Gastrocnemius medialis (tissue), 4 donors: ENCODE results near the gene CNPY4.

Experiments used
- POLR2A ChIP-seq, 2 donors: fragments of 450-650 bp; IDR thresholded peaks; one replicate each; pipeline ENCODE4 v1.6.1; 2017; ENCODE audit warnings: antibody characterized with exemption in 2 of 2, mild to moderate bottlenecking in 2 of 2, moderate library complexity in 2 of 2
- TF ChIP-seq, protein P1 (sequence below), 5 experiments: fragments of 450-650 bp in 3 of 5; fragments of 200-600 bp in 2 of 5; sonication (generic) in 2 of 5; IDR thresholded peaks in 4 of 5; conservative IDR thresholded peaks in 1 of 5; 1 replicate in 4 of 5; 2 replicates in 1 of 5; pipeline ENCODE4 v1.5.1; 2016 to 2019; ENCODE audit warnings: antibody characterized with exemption in 5 of 5, mild to moderate bottlenecking in 3 of 5, moderate library complexity in 3 of 5

DNA sequence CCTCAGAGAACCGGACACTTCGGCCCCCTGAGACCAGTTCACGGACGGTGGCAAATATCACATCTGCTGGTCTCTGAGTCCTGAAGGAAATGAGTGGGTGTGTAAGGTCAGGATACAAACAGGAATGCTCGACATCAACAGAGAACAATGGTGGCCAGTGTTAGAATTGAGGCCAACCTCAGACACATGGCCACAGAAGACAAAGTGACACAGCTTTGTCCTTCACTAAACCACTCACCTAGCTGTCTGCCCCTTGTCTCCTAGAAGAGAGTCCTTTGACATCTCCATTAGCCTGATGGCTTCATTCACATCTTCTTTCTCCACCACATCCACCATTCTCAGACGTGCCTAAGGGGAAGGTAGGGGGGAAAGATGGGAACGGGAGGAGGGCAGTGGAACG lies 26.4 kb upstream of the CNPY4 start:
- no peak for TF ChIP-seq POLR2A (IDR thresholded peaks at IDR 0.05)
- TF ChIP-seq, protein P1, sequence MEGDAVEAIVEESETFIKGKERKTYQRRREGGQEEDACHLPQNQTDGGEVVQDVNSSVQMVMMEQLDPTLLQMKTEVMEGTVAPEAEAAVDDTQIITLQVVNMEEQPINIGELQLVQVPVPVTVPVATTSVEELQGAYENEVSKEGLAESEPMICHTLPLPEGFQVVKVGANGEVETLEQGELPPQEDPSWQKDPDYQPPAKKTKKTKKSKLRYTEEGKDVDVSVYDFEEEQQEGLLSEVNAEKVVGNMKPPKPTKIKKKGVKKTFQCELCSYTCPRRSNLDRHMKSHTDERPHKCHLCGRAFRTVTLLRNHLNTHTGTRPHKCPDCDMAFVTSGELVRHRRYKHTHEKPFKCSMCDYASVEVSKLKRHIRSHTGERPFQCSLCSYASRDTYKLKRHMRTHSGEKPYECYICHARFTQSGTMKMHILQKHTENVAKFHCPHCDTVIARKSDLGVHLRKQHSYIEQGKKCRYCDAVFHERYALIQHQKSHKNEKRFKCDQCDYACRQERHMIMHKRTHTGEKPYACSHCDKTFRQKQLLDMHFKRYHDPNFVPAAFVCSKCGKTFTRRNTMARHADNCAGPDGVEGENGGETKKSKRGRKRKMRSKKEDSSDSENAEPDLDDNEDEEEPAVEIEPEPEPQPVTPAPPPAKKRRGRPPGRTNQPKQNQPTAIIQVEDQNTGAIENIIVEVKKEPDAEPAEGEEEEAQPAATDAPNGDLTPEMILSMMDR (IDR thresholded peaks at IDR 0.05 in 4 of 5, conservative IDR thresholded peaks at IDR 0.05 in 1 of 5): no peak
